HG03565 (cell line): ENCODE measurements around the gene NUSAP1.
"Not testable (repeated sequence)": the region's sequence is repeated elsewhere in the genome, so short reads cannot be mapped to it uniquely, and the experiment has no call there.

ENCODE experiments used
- ATAC-seq: cut with Tn5 transposase; IDR thresholded peaks from one replicate; pipeline ENCODE4 v1.9.1; 2021; ENCODE audit warnings: mild to moderate bottlenecking, moderate library complexity; ENCODE audit not compliant: unreplicated experiment

Gene NUSAP1

GRCh38 chr15:41332194-41333025, at the start of gene NUSAP1, which contains the start of gene OIP5:
NUSAP1 (plus strand) TSS chr15:41332881; CDS start chr15:41332958, 77 bp downstream.
OIP5 (minus strand) TSS chr15:41332591; CDS start chr15:41332561, 30 bp downstream.
- peak; percentile 76 for ATAC-seq

GRCh38 chr15:41282980-41283652, 49.6 kb upstream of the NUSAP1 start:
- ATAC-seq: not testable (repeated sequence)

GRCh38 chr15:41283653-41284426, 48.8 kb upstream of the NUSAP1 start:
- ATAC-seq: peak; percentile 91

GRCh38 chr15:41284427-41285177, 48.1 kb upstream of the NUSAP1 start:
- ATAC-seq: no peak

GRCh38 chr15:41285285-41285684, 47.4 kb upstream of the NUSAP1 start:
- no peak for ATAC-seq

- ATAC-seq: no peak
Measured at GRCh38 chr15:41286665-41287333, 45.9 kb upstream of the NUSAP1 start.

GRCh38 chr15:41288464-41288863, 44.2 kb upstream of the NUSAP1 start:
- ATAC-seq: no peak

- ATAC-seq: no peak
Measured at GRCh38 chr15:41289953-41290352, 42.7 kb upstream of the NUSAP1 start.

GRCh38 chr15:41291065-41291631, 41.5 kb upstream of the NUSAP1 start:
- peak; percentile 66 for ATAC-seq

- no peak for ATAC-seq
Measured at GRCh38 chr15:41292521-41292920, 40.2 kb upstream of the NUSAP1 start.

GRCh38 chr15:41301139-41301538, 31.5 kb upstream of the NUSAP1 start:
- not testable (repeated sequence) for ATAC-seq

- no peak for ATAC-seq
Measured at GRCh38 chr15:41301587-41301986, 31.1 kb upstream of the NUSAP1 start.

- ATAC-seq: no peak
Measured at GRCh38 chr15:41304149-41304770, 28.4 kb upstream of the NUSAP1 start.

GRCh38 chr15:41307679-41308078, 25.0 kb upstream of the NUSAP1 start:
- ATAC-seq: no peak

GRCh38 chr15:41309226-41309905, 23.3 kb upstream of the NUSAP1 start:
- no peak for ATAC-seq

- ATAC-seq: not testable (repeated sequence)
Measured at GRCh38 chr15:41320805-41321330, 11.8 kb upstream of the NUSAP1 start.

GRCh38 chr15:41323611-41324010, 9.1 kb upstream of the NUSAP1 start:
- no peak for ATAC-seq

- ATAC-seq: no peak
Measured at GRCh38 chr15:41331281-41331680, 1.4 kb upstream of the NUSAP1 start.
